ENCODE results near the gene C4orf50.

- no peak for TF ChIP-seq REST (IDR thresholded peaks at IDR 0.05; ENCODE audit: insufficient read depth in 1 of 2, low read depth in 2 of 2, low read length in 2 of 2)
- TF ChIP-seq POLR2AphosphoS5 (IDR thresholded peaks at IDR 0.05; ENCODE audit: low read depth, low read length): no peak
- TF ChIP-seq TAF1 (IDR thresholded peaks at IDR 0.05; ENCODE audit: borderline replicate concordance, insufficient read depth, low read length): no peak
- no peak for TF ChIP-seq SIN3A (IDR thresholded peaks at IDR 0.05; ENCODE audit: borderline replicate concordance, insufficient read depth, low read length)
Measured at GRCh38 chr4:6049278-6049677, 31.0 kb upstream of the C4orf50 start.

All from PFSK-1 (cell line).